ENCODE measurements around the gene ASXL3.

ASXL3 gene

DNA sequence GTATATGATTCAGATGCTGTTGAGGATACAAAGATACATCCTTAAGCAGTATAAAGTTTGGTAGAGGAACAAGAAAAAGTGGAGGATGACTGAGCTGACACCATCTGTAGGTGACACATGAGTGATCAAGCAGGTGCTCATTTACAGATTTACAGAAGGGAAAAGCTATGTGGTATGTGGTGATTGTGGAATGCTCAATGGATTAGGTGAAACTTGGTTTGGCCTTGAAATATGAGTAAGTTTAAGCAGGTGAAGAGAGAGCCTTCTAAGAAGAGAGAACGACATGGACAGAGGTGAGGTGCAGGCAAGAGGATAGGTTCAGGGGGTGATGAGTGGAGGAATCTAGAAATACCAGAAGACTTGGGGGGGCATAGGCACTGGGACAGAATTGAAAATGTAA lies 5.9 kb downstream of the ASXL3 start:
- DNase-seq (ENCODE audit: low read depth): no peak

DNA sequence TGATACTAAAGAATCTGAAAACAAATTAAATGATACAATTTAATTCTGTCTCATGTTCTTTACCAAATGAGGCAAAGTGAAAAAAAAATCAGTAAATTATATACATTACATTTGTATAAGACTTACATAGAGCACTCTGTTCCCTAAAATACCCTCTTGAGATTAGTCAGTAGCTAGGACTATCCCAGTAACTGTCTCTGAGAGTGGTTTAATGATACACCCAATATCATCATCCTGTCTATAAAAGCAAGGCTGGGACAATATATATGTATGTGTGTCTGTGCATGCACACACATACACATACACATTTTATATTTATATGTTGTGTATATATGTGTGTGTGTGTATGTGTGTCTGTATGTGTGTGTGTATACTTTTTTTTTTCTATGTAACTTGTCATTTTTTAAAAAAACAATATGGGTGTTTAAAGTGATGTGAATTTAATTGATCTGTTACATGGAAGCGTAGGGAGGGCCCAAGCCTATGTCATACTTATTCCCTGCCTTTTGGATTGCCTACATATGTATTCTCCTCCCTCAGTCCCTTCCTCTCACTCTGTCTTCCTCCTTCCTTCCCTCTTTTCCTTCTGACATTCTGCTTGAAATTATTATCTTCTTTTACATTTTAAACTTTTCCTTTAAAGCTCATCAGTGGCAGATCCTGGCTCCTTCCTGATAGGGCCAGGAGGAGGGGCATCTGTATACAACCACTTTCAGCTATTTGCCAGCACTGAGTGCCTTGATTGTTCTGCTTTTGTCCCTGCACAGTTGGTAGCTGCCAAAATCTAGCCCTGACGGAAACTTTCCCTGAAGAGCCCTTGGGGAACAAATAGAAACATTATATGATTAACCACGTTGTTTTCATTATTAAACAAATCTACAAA lies 6.8 kb downstream of the ASXL3 start:
- no peak for DNase-seq (ENCODE audit: low read depth)

DNA sequence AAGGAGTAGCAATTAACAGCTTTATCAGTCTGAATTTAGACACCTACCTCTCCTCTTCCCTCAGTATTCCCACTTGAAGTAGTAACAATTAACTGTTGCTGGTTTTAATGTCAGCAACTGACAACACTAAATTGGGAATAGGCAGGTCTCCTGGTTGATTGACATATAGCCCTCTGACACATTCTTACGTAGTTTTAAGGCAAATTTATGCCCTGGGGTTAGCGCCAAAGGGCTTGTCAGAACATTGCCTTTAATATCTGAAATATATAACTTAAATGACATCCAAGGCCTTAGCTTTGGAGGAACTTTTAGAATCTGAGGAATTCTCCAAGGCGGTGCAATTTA lies 7.4 kb downstream of the ASXL3 start:
- DNase-seq (ENCODE audit: low read depth): no peak

GRCh38 chr18:33588361-33588760 lies 10.3 kb downstream of the ASXL3 start:
- DNase-seq (ENCODE audit: low read depth): no peak

DNA sequence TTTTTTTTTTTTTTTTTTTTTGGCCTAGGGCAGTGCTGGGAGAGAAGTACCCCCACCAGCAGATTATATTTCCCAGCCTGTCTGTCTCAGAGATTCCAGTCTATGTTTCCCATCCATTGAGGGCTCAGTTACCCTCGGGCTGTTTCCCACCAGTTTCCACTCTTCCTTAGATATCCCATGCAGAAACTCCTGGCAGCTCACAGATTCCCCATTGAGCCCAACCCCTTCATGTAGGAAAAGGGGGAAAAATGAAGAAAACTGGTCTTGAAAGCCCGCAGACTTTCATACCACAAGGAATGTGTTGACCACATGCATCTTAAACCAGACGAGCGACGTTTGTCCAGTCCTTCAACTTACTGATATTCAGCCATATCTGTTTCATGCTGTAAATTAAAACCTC lies 15.2 kb downstream of the ASXL3 start:
- no peak for DNase-seq (ENCODE audit: low read depth)

- no peak for DNase-seq (ENCODE audit: low read depth)
Observed at GRCh38 chr18:33594799-33595198, 16.8 kb downstream of the ASXL3 start.

DNA sequence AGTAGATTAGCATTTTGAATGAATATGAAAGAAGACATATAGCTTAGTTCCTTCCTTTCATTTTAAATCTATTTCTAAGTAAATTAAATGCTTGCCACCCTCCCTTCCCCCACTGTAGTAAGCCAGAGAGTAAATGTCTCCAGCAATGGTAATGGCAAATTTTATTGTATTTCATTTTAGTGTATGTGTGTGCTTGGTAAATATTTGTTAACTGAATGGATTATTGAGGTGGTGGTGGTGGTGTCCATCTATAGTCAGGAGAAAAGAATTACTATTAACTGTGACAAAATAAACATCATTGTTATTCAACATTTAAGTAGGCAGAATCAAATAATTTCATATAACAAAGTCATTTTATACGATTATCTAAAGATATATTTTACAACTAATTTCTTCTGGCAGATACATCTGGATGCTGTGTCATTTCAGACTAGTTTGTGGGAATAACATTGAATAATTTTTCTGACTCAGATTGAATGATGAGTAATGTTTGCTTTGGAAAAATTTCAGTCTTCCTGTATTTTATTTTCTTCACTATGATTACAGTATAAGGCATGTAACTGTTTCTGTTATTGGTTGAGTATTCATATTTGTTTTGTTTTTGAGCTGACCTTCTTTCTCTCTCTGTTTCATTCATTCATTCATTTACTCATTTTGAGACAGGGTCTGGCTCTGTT lies 18.3 kb downstream of the ASXL3 start:
- DNase-seq (ENCODE audit: low read depth): no peak

GRCh38 chr18:33600846-33601245 lies 22.8 kb downstream of the ASXL3 start:
- DNase-seq (ENCODE audit: low read depth): no peak

DNA sequence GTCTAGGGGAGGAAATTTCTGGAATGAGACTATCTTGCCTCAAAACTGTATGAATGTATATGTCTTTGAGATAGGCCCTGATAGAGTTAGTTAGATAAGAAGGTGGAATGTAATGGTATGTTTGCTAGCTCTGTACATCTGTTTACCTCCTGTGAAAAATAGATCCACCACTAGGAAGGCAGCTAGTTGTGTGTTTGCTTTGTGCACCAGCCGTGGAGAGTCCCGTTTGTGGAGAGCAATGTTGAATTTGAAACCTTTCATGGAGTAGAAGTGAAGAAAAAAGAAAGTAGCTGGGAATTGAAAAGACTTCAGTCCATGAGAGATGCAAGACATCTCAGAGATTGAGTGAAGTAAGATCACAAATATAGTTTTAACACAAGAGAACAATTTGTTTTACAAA lies 25.4 kb downstream of the ASXL3 start:
- DNase-seq (ENCODE audit: low read depth): no peak

GRCh38 chr18:33605250-33605649 lies 27.2 kb downstream of the ASXL3 start:
- no peak for DNase-seq (ENCODE audit: low read depth)

GRCh38 chr18:33606621-33607020 lies 28.6 kb downstream of the ASXL3 start:
- no peak for DNase-seq (ENCODE audit: low read depth)

- no peak for DNase-seq (ENCODE audit: low read depth)
Observed at GRCh38 chr18:33611525-33612135, 33.6 kb downstream of the ASXL3 start.

DNA sequence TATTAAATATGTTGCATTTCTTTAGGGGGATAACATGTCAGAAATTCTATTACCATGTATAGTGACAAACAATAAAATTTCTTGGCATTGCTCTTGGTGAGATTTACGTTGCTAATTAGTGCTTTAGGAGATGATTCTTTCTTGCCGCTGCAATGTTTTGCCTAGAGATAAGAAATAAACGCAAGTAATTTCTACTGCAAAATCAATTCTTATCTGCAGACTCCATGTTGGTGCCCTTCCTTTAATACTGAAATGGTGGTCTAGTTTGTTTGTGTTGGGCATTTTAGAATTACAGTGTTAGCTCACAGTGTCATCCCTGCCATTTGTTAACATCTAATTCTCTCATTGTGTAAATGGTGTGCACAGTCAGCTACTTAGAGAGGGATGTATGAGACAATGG lies 34.6 kb downstream of the ASXL3 start:
- DNase-seq (ENCODE audit: low read depth): no peak

DNA sequence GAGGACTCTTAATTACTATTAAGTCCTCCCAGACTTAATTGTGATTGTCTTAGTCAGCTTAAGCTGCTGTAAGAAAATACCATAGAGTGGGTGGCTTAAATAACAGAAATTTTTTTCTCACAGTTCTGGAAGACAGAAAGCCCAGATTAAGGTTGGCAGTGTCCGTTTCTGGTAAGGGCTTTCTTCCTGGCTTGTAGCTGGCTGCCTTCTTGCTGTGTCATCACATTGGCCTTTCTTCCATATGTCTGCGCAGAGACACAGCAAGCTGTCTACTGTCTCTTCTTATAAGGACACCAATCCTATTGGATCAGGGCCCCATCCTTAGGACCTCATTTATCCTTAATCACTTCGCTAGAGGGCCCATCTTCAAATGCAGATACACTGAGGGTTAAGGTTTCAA lies 38.5 kb downstream of the ASXL3 start:
- no peak for DNase-seq (ENCODE audit: low read depth)

DNA sequence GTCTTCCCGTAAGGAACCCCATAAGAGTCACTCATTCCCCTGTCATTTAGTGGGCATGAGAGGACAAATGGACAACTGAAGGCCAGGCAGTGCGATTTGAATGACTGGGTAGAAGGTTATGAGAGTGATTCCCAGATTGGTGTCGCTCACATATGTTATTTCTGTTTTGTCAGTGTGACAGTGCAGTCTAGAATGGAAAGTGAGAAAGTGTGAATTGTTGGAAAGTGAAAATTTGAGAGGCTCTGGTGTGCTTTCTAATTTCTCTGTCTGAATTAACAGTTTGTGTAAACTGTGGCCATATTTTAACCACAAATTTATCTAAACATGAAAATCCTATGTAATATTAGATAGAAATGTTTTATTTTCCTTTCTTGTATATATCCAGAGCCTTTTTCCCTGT lies 49.1 kb downstream of the ASXL3 start:
- no peak for DNase-seq (ENCODE audit: low read depth)

GRCh38 chr18:33630476-33630875 lies 52.5 kb downstream of the ASXL3 start:
- DNase-seq (ENCODE audit: low read depth): no peak

DNA sequence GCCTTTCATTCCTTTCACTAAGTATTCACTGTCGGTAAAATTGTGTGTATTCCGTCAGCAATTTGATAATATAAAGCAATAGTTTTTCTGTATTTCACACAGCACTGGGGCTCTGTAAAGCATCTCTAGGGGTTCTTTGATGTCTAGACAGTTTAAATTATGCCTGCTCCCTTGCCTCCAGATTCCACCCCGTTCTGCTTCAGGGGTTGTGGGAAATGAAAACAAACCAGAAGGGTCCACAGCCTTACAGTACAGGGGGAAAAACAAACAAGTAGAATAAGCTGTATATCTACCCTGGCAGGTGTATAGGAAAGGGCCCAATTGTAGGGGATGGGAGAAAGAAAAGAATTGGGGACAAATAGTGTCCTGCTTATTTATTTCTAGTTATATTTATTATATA lies 63.1 kb downstream of the ASXL3 start:
- no peak for DNase-seq (ENCODE audit: low read depth)

- DNase-seq (ENCODE audit: low read depth): no peak
Observed at GRCh38 chr18:33644494-33644893, 66.5 kb downstream of the ASXL3 start.

- no peak for DNase-seq (ENCODE audit: low read depth)
Observed at GRCh38 chr18:33647365-33647764, 69.3 kb downstream of the ASXL3 start.

DNA sequence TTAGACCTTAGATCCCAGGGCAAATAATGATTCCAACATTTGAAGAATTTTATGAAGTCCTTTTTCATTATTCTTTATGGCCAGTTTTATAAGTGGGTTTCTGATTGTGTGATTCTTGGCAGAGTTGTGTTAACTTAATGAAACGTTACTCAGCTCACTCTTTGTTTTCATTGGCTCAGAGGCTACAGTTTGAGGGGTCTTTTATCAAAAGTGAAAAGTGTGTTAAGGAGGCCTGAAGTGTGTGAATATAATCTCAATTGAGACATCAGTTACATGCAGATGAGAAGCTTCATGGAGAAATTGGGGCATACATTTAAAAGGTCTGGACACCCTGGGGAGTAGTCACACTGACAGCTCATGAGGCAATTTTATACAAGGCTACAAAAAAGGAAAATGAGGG lies 74.6 kb downstream of the ASXL3 start:
- DNase-seq (ENCODE audit: low read depth): no peak

- no peak for DNase-seq (ENCODE audit: low read depth)
Observed at GRCh38 chr18:33653231-33653630, 75.2 kb downstream of the ASXL3 start.

- no peak for DNase-seq (ENCODE audit: low read depth)
Observed at GRCh38 chr18:33656889-33657448, 79.0 kb downstream of the ASXL3 start.

GRCh38 chr18:33660696-33661310 lies 82.8 kb downstream of the ASXL3 start:
- no peak for DNase-seq (ENCODE audit: low read depth)

All from stimulated activated CD8-positive, alpha-beta memory T cell treated with anti-CD3 and anti-CD28 coated beads, Interleukin-15, amount 100 ng/mL, for 24 hours (primary cell).